A549 (cell line): ENCODE measurements around the gene NDRG4. TPM values are rescaled to one million over a fixed set of nuclear protein-coding genes. Genes with fewer than 3 reads are reported as not detected.

Experiments used
- ATAC-seq, 2 experiments: fragments of 200-7000 bp in 1 of 2; fragments of >200 bp in 1 of 2; cut with Nextera tagmentation in 1 of 2; cut with Tn5 transposase in 1 of 2; 3 replicates each; pipeline versions ENCODE4 v1.8.0 to v1.9.1; 2018 to 2020; ENCODE audit warnings: mild to moderate bottlenecking in 1 of 2, moderate library complexity in 1 of 2
- CTCF ChIA-PET: fragments of 300-600 bp; sonication (Branson Sonifier 250); formaldehyde crosslinking; extraction: SDS; loops from one replicate; lab custom pipeline; 2021; ENCODE audit warnings: antibody characterized with exemption, inconsistent platforms; lab: Yijun Ruan, JAX
- POLR2A ChIA-PET: fragments of 350-600 bp; formaldehyde crosslinking; extraction: SDS; loops from one replicate; lab custom pipeline; 2021; ENCODE audit warnings: antibody characterized with exemption, inconsistent platforms; lab: Yijun Ruan, JAX
- DNase-seq, 2 experiments: peaks; one replicate each; pipeline versions ENCODE4 v3.0.0 to v3.0.0-alpha.2; 2011 to 2016; ENCODE audit warnings: low read depth in 1 of 2, low spot score in 1 of 2
- FAIRE-seq: peaks from 2 replicates; lab custom pipeline; 2011; peaks lifted over from hg19 to GRCh38; lab: Jason Lieb, UNC
- H3K27ac ChIP-seq, 2 experiments: fragments of >200 bp; sonication (Bioruptor Twin); formaldehyde crosslinking; 3 replicates each; pipeline ENCODE4 v1.5.1; 2016 to 2017
- H3K4me1 ChIP-seq: fragments of >200 bp; sonication (Bioruptor Twin); formaldehyde crosslinking; 3 replicates; pipeline ENCODE4 v1.6.1; 2016
- H3K4me2 ChIP-seq: fragments of >200 bp; sonication (Bioruptor Twin); formaldehyde crosslinking; 3 replicates; pipeline ENCODE4 v1.6.1; 2016
- H3K4me3 ChIP-seq: fragments of >200 bp; sonication (Bioruptor Twin); formaldehyde crosslinking; 3 replicates; pipeline ENCODE4 v1.5.1; 2016
- H3K9me3 ChIP-seq: fragments of >200 bp; sonication (Bioruptor Twin); formaldehyde crosslinking; 3 replicates; pipeline ENCODE4 v1.6.1; 2016
- CBX8 ChIP-seq: fragments of 200-600 bp; sonication (generic); IDR thresholded peaks from 2 replicates; pipeline ENCODE4 v1.6.1; 2016
- FOSB ChIP-seq: fragments of 250-450 bp; sonication (Bioruptor Pico); IDR thresholded peaks from 2 replicates; pipeline ENCODE4 v1.5.0; 2020; ENCODE audit warnings: mild to moderate bottlenecking, moderate library complexity
- HEYL ChIP-seq: fragments of 250-450 bp; sonication (Bioruptor Pico); IDR thresholded peaks from 2 replicates; pipeline ENCODE4 v1.8.0; 2021; ENCODE audit warnings: mild to moderate bottlenecking, moderate library complexity
- HOXA7 ChIP-seq: fragments of 250-450 bp; sonication (Bioruptor Pico); IDR thresholded peaks from 2 replicates; pipeline ENCODE4 v1.5.0; 2020; ENCODE audit warnings: mild to moderate bottlenecking, moderate library complexity
- KDM5A ChIP-seq: fragments of 200-600 bp; sonication (generic); IDR thresholded peaks from 2 replicates; pipeline ENCODE4 v1.6.1; 2016; ENCODE audit warnings: antibody characterized with exemption, mild to moderate bottlenecking
- MAX ChIP-seq: IDR thresholded peaks from 2 replicates; pipeline ENCODE4 v1.6.1; 2012
- RAD21 ChIP-seq, 2 experiments: fragments of >200 bp in 1 of 2; sonication (Bioruptor Twin) in 1 of 2; formaldehyde crosslinking in 1 of 2; IDR thresholded peaks in 1 of 2; conservative IDR thresholded peaks in 1 of 2; 2 replicates in 1 of 2; 3 replicates in 1 of 2; pipeline ENCODE4 v1.6.1; 2012 to 2018; ENCODE audit warnings: inconsistent platforms in 1 of 2
- REST ChIP-seq: fragments of 200-600 bp; sonication (generic); IDR thresholded peaks from 2 replicates; pipeline ENCODE4 v1.6.1; 2016; ENCODE audit warnings: antibody characterized with exemption, mild to moderate bottlenecking, moderate library complexity
- RNF2 ChIP-seq: fragments of 200-600 bp; sonication (generic); IDR thresholded peaks from 2 replicates; pipeline ENCODE4 v1.6.1; 2016; ENCODE audit warnings: low read depth, mild to moderate bottlenecking, antibody characterized with exemption, moderate library complexity, borderline replicate concordance
- SMC3 ChIP-seq: fragments of >200 bp; sonication (Bioruptor Twin); formaldehyde crosslinking; IDR thresholded peaks from 3 replicates; pipeline ENCODE4 v1.6.1; 2018; ENCODE audit warnings: inconsistent platforms
- ZC3H11A ChIP-seq: fragments of 450-650 bp; IDR thresholded peaks from 2 replicates; pipeline ENCODE4 v1.6.1; 2014; ENCODE audit warnings: antibody characterized with exemption, mild to moderate bottlenecking
- WGBS: methylation state at CpG from one replicate; pipeline ENCODE4 v1.1.6; 2017; ENCODE audit errors: missing lambda C conversion rate; 5-methylcytosine and 5-hydroxymethylcytosine counted together
- polyA plus RNA-seq, 4 experiments: library from polyadenylated mRNA; depleted of rRNA in 3 of 4; stranded (reverse); fragments of >200 nt; fragmentation: RNase III in 1 of 4; extraction: RNeasy Plus Mini Kit Qiagen cat#74134 plus additional on column Dnase treatment in 1 of 4; gene quantifications; 2 replicates in 3 of 4; 3 replicates in 1 of 4; pipeline ENCODE4 v1.2.3, GENCODE V29; 2011 to 2017
- TF ChIP-seq, protein P1 (sequence below): fragments of >200 bp; sonication (Bioruptor Twin); formaldehyde crosslinking; IDR thresholded peaks from 3 replicates; pipeline ENCODE4 v1.6.1; 2016

NDRG4 gene
- polyA plus RNA-seq, 2 of the 4 experiments (the other 2 are of a cell fraction), result 8.1 to 21.3 TPM

GRCh38 chr16:58462997-58463941, 36.7 kb upstream of the NDRG4 start (continued):
- TF ChIP-seq, protein P1, sequence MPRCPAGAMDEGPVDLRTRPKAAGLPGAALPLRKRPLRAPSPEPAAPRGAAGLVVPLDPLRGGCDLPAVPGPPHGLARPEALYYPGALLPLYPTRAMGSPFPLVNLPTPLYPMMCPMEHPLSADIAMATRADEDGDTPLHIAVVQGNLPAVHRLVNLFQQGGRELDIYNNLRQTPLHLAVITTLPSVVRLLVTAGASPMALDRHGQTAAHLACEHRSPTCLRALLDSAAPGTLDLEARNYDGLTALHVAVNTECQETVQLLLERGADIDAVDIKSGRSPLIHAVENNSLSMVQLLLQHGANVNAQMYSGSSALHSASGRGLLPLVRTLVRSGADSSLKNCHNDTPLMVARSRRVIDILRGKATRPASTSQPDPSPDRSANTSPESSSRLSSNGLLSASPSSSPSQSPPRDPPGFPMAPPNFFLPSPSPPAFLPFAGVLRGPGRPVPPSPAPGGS, result no peak

- H3K4me2 ChIP-seq, result peak overlapping the region; percentile 100
Measured at GRCh38 chr16:58464047-58464915, 35.7 kb upstream of the NDRG4 start.

DNA sequence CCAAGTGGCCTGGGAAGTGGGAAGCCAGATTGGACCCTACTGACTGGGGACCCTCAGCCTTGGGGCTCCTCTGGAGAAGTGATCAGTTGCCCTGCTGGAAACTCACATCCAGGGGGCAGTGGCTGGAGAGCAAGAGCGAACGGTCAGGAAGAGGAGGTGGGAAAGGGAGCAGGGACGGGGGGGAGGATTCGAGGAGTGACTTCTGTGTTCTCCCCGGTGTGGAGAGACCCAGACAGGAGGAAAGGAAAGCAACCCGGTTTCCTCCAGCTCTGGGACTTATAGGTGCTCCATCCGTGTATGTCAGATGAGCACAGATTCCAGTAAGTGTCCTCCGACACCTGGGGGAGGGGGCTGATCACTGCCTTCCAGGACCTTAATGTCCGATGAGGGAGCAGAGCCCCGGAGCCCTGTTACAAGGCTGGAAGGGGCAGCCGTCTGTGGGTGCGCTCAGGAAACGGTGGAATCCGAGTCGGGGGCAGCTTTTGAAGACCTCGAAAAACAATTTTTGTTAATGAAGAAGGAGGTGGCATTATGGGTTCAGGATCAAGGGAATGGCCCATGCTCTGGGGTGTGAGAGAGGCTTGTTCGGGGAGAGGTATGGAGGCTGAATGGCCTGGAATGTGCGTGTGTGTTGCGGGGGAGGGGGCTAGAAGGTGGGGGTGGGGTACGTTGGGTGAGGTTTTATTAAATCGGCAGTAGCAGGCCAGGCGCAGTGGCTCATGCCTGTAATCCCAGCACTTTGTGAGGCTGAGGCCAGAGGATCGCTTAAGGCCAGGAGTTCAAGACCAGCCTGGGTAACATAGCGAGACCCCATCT, 34.8 kb upstream of the NDRG4 start:
- Histone ChIP-seq H3K27ac (peak overlapping the region; percentile 60 to 84; a peak in 5 of 6 replicates), H3K4me3 (peak overlapping the region; percentile 74), H3K9me3 (no peaks in the 10 kb centered on the region), H3K4me1 (peaks cover 14% of the 10 kb centered on the region), H3K4me2 (peak overlapping the region; percentile 100)
- DNase-seq (peak; percentile 51 to 81), ATAC-seq (peak; percentile 73 to 83), FAIRE-seq (no peak)
- 39% methylated on average over 20 of the region's 24 CpGs for WGBS
- ChIA-PET POLR2A (no interaction called here), CTCF (interaction anchor here (0.7 to 3.5 kb wide), 13 partner anchors 8 to 209 kb away, joined by 3 to 26 read pairs (median 3); no protein-coding TSS in a partner anchor)
- TF ChIP-seq HEYL (CRISPR knock-in tag), result no peak
- TF ChIP-seq RAD21 (conservative IDR thresholded peaks at IDR 0.05 in 1 of 2, IDR thresholded peaks at IDR 0.05 in 1 of 2), result peak in 1 of 2 experiments; percentile 19; a peak in 1 of 5 replicates
- 0 out of 3 replicates have a peak, but pooled peaks have one; percentile 6 for TF ChIP-seq SMC3
- no peak for TF ChIP-seq KDM5A
- no peak for TF ChIP-seq CBX8
- TF ChIP-seq REST, result no peak

More at GRCh38 chr16:58464047-58464915, 35.7 kb upstream of the NDRG4 start:
- peak overlapping the region; percentile 74 for H3K4me3 ChIP-seq
- peak overlapping the region; percentile 60 to 84 for H3K27ac ChIP-seq
- FAIRE-seq, result no peak
- CTCF ChIA-PET, result interaction anchor here (0.5 to 3.5 kb wide), 7 partner anchors 9 to 128 kb away, joined by 3 to 26 read pairs (median 3); no protein-coding TSS in a partner anchor
- POLR2A ChIA-PET, result no interaction called here
- peak; percentile 64 to 82 for ATAC-seq
- no peak for DNase-seq
- peaks cover 22% of the 10 kb centered on the region for H3K4me1 ChIP-seq
- no peaks in the 10 kb centered on the region for H3K9me3 ChIP-seq
- 1% methylated on average over 40 of the region's 86 CpGs for WGBS
- TF ChIP-seq CBX8 (no peak), FOSB (CRISPR knock-in tag) (no peak), MAX (0 out of 2 replicates have a peak, but pooled peaks have one; percentile 20), ZC3H11A (no peak), HOXA7 (CRISPR knock-in tag) (no peak), RNF2 (0 out of 2 replicates have a peak, but pooled peaks have one; percentile 34)
